Panc1 (cell line): ENCODE measurements around the gene NATD1. TPM values are rescaled to one million over a fixed set of nuclear protein-coding genes. Genes with fewer than 3 reads are reported as not detected.
A peak's percentile ranks its signal among the peaks of the same experiment; 100 is the strongest.

Source experiments
- ATAC-seq: fragments of 200-7000 bp; cut with Tn5 transposase; 2 replicates; pipeline ENCODE4 v1.9.1; 2020; ENCODE audit warnings: mild to moderate bottlenecking, moderate library complexity
- BruUV-seq: library from RNA; stranded (reverse); fragments of 400-500 nt; replicated peaks from 2 replicates; lab custom pipeline; 2021; lab: Mats Ljungman, UMichigan
- CTCF ChIA-PET: fragments of 300-600 bp; sonication (Branson Sonifier 250); formaldehyde crosslinking; loops from one replicate; lab custom pipeline; 2022; ENCODE audit warnings: antibody characterized with exemption; lab: Charles Lee
- POLR2A ChIA-PET: fragments of 300-600 bp; sonication (Branson Sonifier 250); formaldehyde crosslinking; loops from one replicate; lab custom pipeline; 2022; ENCODE audit warnings: antibody characterized with exemption; lab: Charles Lee
- DNase-seq: peaks from one replicate; pipeline ENCODE4 v3.0.0-alpha.2; 2010; ENCODE audit warnings: low read depth, low spot score
- H3K27ac ChIP-seq: 2 replicates; pipeline ENCODE4 v1.5.1; 2011; ENCODE audit warnings: mild to moderate bottlenecking, low read length, inconsistent platforms
- H3K27me3 ChIP-seq: fragments of 200-500 bp; sonication (Bioruptor generic); 2 replicates; pipeline ENCODE4 v1.6.0; 2014; ENCODE audit warnings: low read length, inconsistent platforms; ENCODE audit not compliant: control insufficient read depth, insufficient read depth
- H3K36me3 ChIP-seq: fragments of 200-500 bp; sonication (Bioruptor generic); 2 replicates; pipeline ENCODE4 v1.5.1; 2014; ENCODE audit warnings: inconsistent platforms, mild to moderate bottlenecking, low read length, moderate library complexity; ENCODE audit not compliant: control insufficient read depth, insufficient read depth
- H3K4me1 ChIP-seq: 2 replicates; pipeline ENCODE4 v1.5.1; 2011; ENCODE audit warnings: inconsistent platforms, mild to moderate bottlenecking, low read length, moderate library complexity; ENCODE audit not compliant: control insufficient read depth, insufficient read depth
- H3K4me3 ChIP-seq, 2 experiments: 2 replicates each; pipeline ENCODE4 v1.5.1; 2011 to 2012; ENCODE audit warnings: low read depth in 2 of 2, low read length in 2 of 2, mild to moderate bottlenecking in 2 of 2, inconsistent platforms in 1 of 2, moderate library complexity in 1 of 2
- H3K9me3 ChIP-seq: fragments of 200-500 bp; sonication (Bioruptor generic); 2 replicates; pipeline ENCODE4 v1.5.1; 2014; ENCODE audit warnings: low read depth, mild to moderate bottlenecking, inconsistent platforms, low read length, moderate library complexity; ENCODE audit not compliant: control insufficient read depth, insufficient read depth
- CTCF ChIP-seq: fragments of 450-650 bp; IDR thresholded peaks from 2 replicates; pipeline ENCODE4 v1.5.1; 2017; ENCODE audit warnings: mild to moderate bottlenecking
- POLR2AphosphoS5 ChIP-seq: IDR thresholded peaks from 2 replicates; pipeline ENCODE4 v1.6.1; 2012; ENCODE audit warnings: mild to moderate bottlenecking, low read depth, low read length, moderate library complexity
- REST ChIP-seq, 2 experiments: IDR thresholded peaks; 2 replicates each; pipeline ENCODE4 v1.6.1; 2011 to 2012; ENCODE audit warnings: low read depth in 2 of 2, control low read depth in 1 of 2, low read length in 1 of 2, mild to moderate bottlenecking in 1 of 2, moderate library complexity in 1 of 2; ENCODE audit not compliant: insufficient read depth in 1 of 2
- SIN3A ChIP-seq: IDR thresholded peaks from 2 replicates; pipeline ENCODE4 v1.6.1; 2012; ENCODE audit warnings: low read depth, mild to moderate bottlenecking, low read length, moderate library complexity, borderline replicate concordance; ENCODE audit not compliant: insufficient read depth
- TCF7L2 ChIP-seq: IDR thresholded peaks from 2 replicates; pipeline ENCODE4 v1.6.1; 2011; ENCODE audit warnings: mild to moderate bottlenecking, low read depth, low read length, inconsistent platforms
- in situ Hi-C: cut with HindIII; loops from 2 replicates; pipeline ENCODE4 v1.10.0; 2016; ENCODE audit warnings: low sequenced_read_pairs, low pct_unique_long_range_greater_than_20kb
- intact Hi-C: fragments of 100-400 bp; cut with micrococcal nuclease; formaldehyde crosslinking; loops from one replicate; pipeline ENCODE4 v1.10.0; 2022; ENCODE audit not compliant: unreplicated experiment
- total RNA-seq: library from RNA; stranded (reverse); gene quantifications from one replicate; pipeline ENCODE4 v1.2.1, GENCODE V29; 2021; ENCODE audit not compliant: unreplicated experiment

The NATD1 gene
- total RNA-seq, 1 experiment from 2014 or later = 2.8 TPM

GRCh38 chr17:21296097-21297025, 43.2 kb upstream of the NATD1 start:
- no TSS peak for BruUV-seq
- TF ChIP-seq REST (IDR thresholded peaks at IDR 0.05; ENCODE audit: insufficient read depth in 1 of 2, low read depth in 2 of 2, low read length in 1 of 2) = no peak
- TF ChIP-seq SIN3A = no peak
- TF ChIP-seq TCF7L2 = no peak
- no peak for TF ChIP-seq POLR2AphosphoS5
- no peak for TF ChIP-seq CTCF
- H3K4me1 ChIP-seq = peaks cover 6% of the 10 kb centered on the region; the same call in 1 of the 2 replicates
- peak; percentile 22; the same call in 1 of the 2 replicates for ATAC-seq
- intact Hi-C loops (no loop called here), in situ Hi-C loops (no loop called here)
- no peaks in the 10 kb centered on the region for H3K27me3 ChIP-seq
- H3K36me3 ChIP-seq = no peaks in the 10 kb centered on the region
- DNase-seq = no peak
- no peak overlapping the region for H3K27ac ChIP-seq
- no peaks in the 10 kb centered on the region for H3K9me3 ChIP-seq
- ChIA-PET POLR2A (no interaction called here), CTCF (no interaction called here)
- H3K4me3 ChIP-seq = no peak overlapping the region

GRCh38 chr17:21295036-21295952, 42.1 kb upstream of the NATD1 start:
- CTCF ChIA-PET = no interaction called here
- ATAC-seq (no peak), DNase-seq (no peak)
- no peaks in the 10 kb centered on the region for H3K9me3 ChIP-seq
- H3K4me3 ChIP-seq = no peak overlapping the region
- TF ChIP-seq SIN3A (no peak), CTCF (no peak), TCF7L2 (no peak), REST (IDR thresholded peaks at IDR 0.05; ENCODE audit: insufficient read depth in 1 of 2, low read depth in 2 of 2, low read length in 1 of 2) (no peak), POLR2AphosphoS5 (no peak)
- H3K27me3 ChIP-seq = no peaks in the 10 kb centered on the region
- no peaks in the 10 kb centered on the region for H3K36me3 ChIP-seq
- intact Hi-C loops = no loop called here
- H3K4me1 ChIP-seq = peaks cover 6% of the 10 kb centered on the region; the same call in 1 of the 2 replicates
- in situ Hi-C loops = no loop called here
- no peak overlapping the region for H3K27ac ChIP-seq
- POLR2A ChIA-PET = no interaction called here
- no TSS peak for BruUV-seq
